22Rv1 (cell line): ENCODE measurements around the gene KIAA2012.
A peak's percentile ranks its signal among the peaks of the same experiment; 100 is the strongest.

Experiments
- H3K27ac ChIP-seq: fragments of 450-650 bp; 2 replicates; pipeline ENCODE4 v1.5.1; 2017
- ZFX ChIP-seq: fragments of 450-650 bp; IDR thresholded peaks from 2 replicates; pipeline ENCODE4 v1.6.1; 2017; ENCODE audit warnings: antibody characterized with exemption, borderline replicate concordance
- TF ChIP-seq, protein P1 (sequence below): fragments of 450-650 bp; IDR thresholded peaks from 2 replicates; pipeline ENCODE4 v1.5.1; 2017; ENCODE audit warnings: mild to moderate bottlenecking

Gene KIAA2012

DNA sequence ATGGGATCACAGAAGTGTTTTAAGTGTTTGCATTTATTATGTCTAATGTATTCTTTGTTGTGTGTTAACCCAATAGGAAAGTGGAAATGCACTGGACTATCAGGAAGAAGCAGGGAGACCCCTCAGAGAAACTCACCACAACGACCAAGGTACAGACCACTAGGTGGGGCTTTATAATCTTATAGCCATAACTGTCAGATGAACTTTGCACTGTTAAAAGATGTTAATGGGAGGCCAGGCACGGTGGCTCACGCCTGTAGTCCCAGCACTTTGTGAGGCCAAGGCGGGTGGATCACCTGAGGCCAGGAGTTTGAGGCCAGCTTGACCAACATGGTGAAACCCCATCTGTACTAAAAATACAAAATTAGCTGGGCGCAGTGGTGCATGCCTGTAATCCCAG, 92.2 kb downstream of the KIAA2012 start:
- H3K27ac ChIP-seq = no peak overlapping the region
- TF ChIP-seq ZFX = no peak
- TF ChIP-seq, protein P1, sequence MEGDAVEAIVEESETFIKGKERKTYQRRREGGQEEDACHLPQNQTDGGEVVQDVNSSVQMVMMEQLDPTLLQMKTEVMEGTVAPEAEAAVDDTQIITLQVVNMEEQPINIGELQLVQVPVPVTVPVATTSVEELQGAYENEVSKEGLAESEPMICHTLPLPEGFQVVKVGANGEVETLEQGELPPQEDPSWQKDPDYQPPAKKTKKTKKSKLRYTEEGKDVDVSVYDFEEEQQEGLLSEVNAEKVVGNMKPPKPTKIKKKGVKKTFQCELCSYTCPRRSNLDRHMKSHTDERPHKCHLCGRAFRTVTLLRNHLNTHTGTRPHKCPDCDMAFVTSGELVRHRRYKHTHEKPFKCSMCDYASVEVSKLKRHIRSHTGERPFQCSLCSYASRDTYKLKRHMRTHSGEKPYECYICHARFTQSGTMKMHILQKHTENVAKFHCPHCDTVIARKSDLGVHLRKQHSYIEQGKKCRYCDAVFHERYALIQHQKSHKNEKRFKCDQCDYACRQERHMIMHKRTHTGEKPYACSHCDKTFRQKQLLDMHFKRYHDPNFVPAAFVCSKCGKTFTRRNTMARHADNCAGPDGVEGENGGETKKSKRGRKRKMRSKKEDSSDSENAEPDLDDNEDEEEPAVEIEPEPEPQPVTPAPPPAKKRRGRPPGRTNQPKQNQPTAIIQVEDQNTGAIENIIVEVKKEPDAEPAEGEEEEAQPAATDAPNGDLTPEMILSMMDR = no peak

DNA sequence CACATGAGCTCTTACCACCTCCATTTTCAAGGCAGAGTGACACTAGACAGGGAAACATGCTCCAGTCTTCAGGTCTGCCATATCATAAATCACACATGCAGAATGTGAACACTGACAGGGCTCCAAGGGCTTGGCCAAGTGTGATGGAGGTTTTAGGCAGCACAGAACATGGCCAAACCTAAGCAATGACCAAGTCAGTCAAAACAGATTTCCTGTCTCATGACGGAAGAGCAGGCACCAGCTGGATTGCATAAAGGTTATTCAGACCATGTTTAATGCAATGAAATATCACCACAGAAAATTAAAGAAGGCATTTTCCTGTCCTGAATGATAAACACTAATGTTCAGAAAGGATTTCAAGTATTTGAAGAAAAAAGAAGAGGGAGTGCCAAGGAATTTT, 92.9 kb downstream of the KIAA2012 start:
- TF ChIP-seq, protein P1 = no peak
- TF ChIP-seq ZFX = no peak
- H3K27ac ChIP-seq = no peak overlapping the region

DNA sequence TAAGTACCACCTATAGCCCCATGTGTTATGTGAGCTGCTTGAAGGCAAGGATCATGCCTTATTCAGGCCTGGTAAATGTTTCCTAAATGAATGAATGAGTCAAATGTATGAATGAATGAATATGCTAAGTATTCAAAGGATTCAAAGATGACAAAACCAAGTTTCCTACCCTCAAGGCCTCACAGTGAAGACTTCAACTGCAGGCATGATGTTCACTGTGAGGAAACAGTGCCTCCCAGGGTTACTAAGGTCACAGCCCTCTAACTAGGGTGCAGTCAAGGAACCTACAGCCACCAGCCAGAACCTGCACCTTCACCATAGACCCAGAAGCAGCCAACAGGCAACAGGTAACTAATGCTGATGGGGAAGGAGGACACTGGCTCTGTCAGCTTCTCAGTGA, 96.1 kb downstream of the KIAA2012 start:
- no peak for TF ChIP-seq ZFX
- TF ChIP-seq, protein P1 = no peak
- H3K27ac ChIP-seq = no peak overlapping the region

DNA sequence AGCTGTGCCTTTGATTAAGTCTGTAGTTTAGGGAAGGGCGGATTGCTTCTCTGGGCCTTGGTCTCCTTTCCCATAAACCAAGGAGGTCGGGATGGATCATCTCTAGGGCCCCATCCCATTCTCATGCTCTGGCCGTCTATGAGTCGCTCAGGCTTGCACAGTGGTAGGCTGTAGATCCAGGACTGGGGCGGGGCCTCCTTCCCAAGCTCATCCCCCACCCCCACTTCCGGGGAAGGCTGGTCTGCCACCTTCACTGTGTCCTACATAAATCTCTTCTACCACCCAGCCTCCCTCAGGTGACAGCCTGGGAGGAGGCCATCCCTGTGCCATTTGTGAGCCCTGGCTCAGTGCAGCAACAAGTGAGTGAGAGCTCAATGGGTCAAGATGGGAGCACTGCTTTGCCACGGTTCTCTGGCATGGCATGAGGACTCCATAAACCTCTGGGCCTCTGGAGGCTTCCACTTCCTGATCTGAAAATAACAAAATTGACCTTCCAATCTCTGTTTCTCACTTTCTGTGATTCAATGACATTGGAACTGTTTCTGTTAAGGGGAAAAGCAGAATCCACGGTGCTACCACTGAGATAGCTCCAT, 96.9 kb downstream of the KIAA2012 start:
- TF ChIP-seq, protein P1 = no peak
- no peak for TF ChIP-seq ZFX

DNA sequence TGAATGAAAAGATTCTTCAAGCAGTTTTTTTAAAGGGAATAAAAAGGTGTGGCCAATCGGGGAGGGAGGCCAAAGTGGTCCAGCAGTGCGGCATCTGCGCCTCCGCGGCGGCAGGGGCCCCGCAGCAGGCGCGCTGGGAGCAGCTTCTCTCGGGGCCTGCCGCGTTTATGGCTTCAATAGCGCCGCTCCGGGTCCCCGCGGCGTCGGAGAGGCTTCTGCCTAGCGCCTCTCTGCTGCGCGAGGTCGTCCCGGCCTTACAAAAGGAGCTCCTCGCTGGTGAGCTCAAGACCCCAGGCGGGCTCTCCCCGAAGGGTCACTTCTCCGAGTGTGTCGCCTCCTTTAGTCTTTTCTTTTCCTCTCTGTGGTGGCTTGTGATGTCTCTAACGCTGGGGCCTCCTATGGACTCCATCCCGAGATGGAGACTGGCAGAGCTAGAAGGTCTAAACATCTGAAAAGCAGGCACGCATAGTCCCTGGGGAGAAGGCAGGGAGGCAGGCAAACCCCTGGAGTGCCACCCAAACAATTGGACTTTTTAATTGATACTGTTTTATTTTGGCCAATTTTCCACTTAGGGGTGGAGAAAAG, 98.3 kb downstream of the KIAA2012 start:
- TF ChIP-seq, protein P1 = no peak
- TF ChIP-seq ZFX = no peak
- H3K27ac ChIP-seq = no peak overlapping the region

More for the DNA sequence above, 96.9 kb downstream of the KIAA2012 start:
- no peak overlapping the region for H3K27ac ChIP-seq

DNA sequence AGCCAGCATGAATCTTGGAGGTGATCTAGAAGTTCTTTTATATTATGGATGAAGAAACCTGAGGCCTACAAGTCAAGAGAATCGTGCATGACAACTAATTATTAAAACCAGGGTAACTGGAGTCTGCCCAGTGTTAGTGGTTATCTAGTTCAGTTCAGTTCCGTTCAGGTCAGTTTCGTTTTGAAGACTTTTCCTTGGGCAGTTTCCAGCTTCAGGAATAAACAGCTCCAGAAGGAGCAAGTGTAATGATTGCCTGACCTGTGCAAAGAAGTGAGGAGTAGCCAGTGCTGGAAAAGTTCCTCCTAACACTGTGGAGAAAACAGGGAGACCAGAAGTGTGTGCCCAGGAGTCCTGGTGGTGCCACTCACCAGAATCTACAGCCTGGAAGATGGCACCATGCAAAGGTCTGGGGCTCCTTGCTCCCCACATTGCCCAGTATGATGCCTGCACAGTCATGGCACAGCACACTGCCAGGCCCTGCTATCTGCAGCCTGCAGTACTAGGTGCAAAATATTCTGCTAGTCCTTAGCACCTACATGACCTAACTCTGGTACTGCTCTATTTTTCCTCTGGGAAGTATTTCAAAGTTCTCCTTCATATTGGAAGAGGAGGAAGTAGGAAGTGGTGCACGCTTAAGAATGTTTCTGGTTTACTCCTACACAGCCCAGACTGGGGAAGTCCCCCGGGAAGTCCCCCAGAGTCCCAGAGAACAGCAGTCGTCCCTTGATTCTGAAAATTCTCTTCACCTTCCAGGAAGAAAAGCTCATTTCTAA, 99.6 kb downstream of the KIAA2012 start:
- H3K27ac ChIP-seq = no peak overlapping the region
- TF ChIP-seq, protein P1 = no peak
- no peak for TF ChIP-seq ZFX

DNA sequence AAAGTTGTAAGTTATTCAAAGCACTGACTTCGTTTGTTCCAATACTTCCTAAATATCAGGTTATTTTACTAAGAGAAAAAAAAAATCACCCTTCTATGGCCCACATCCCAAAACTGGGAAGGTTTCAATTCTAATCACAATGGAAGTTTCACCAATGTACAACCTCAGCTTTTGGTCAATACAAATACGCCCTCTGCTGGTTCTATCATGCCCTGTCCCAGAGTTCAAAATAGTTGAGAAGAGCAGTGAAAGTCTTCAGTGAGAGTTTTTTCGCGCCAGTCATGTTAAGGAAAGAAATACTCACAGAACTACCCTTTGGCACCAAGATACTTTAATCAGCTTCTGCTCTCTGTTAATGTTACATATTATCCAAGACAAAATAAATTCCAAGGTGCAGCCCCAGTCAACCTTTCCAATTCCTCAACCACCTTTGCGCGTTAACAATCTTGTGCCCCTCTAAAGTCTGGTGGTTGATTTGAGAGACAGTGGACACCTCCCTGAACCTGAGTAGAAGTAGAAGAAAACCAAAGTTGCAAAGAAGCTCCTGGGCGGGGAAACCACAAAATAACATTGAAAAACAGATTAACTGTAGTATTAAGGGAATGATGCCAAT, 105.4 kb downstream of the KIAA2012 start:
- H3K27ac ChIP-seq = no peak overlapping the region
- no peak for TF ChIP-seq ZFX
- TF ChIP-seq, protein P1 = peak; percentile 83
